GM21529 (cell line): ENCODE measurements around the gene CRLF1.
"Not testable (repeated sequence)": the region's sequence is repeated elsewhere in the genome, so short reads cannot be mapped to it uniquely, and the experiment has no call there.

ENCODE experiments used
- ATAC-seq: cut with Tn5 transposase; IDR thresholded peaks from one replicate; pipeline ENCODE4 v1.9.1; 2021; ENCODE audit not compliant: unreplicated experiment

CRLF1 gene

DNA sequence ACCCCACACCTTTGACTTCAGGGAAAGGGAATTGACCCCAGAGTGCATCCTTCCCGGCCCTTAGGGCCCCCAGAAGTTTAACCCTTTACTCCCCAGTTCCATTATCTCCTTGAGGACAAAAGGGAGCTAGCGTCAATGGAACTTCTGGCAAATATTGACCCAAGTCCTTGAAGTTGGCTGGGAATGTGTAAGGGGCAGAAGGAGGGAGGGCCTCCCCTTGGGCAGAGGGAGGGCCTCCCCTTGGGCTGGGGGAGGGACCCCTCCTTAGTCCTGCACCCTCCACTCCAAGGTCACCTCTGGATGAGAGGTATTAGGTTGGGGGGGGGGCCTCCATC, 3.1 kb upstream of the CRLF1 start:
- no peak for ATAC-seq

DNA sequence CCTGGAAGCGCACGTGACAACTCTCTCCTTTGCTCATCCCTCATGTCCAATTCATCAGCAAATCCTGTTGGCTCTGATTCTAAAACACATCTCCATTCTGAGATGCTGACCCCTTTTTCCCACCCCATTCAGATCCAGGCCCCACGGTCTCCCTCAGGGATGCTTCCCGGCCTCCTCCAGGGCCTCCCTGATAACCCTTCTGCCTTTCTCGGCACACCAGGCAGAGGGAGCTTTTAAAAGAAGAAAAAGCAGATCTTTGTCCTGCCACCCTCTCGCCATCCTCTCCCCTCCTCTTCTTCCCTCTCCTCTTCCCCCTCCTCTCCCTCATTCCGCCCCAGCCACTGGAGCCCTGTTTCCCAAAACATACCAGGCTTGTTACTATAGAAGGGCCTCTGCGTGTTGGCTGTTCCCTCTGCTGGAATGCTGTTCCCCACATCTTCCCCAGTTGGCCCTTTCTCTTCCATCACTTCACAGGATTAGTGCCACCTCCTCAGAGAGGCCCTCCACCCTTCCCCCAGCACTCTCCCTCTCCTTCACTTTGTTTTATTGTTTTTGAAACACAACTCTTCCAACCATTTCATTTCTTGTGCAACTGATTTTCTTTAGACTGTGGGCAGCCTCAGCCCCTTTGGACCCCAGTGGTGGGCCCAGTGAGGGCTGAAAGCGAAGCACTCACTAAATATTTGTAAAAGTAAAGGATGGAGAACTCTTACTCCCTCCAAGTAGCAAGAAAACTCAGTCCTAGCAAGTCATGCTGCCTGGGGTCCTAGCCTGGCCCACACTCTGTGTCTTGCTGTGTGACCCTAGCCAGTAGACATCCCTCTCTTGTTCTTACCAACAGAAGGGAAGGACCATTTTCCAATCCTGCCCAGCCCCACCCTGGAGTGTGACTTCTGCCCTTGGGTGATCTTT, 2.5 kb upstream of the CRLF1 start:
- no peak for ATAC-seq

DNA sequence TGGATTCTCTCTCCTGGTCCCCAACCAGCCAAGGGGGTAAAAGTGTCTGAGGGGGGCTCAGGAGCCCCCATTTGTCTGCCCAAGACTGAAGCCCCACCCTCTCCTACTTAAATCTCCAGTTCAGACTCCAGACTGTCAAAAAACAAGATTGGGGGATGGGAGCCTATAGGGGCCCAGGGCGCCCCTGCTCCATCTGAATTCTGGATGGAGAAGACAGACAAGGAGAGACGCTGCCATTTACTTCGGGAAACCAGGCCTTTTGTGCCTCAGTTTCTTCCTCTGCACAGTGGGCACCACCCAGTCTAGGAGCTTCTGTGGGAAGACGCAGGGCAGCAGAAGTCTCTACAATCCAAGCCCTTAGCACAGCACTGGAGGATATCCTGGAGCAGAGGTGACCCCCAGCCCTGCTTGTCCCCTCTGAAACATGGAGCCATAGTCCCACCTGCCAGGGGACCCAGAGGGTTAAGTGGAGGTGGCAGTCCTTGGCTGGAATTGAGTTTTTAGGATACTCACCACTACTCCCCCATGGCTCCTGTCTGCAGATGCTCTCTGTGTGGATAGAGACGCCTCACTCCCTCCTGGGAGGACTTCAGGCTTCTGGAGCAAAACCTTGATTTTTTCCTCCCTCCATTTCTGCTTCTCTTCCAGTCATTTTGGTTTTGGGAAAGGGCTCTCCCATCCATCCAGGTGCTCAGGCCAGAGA, 1.7 kb upstream of the CRLF1 start:
- ATAC-seq = no peak

DNA sequence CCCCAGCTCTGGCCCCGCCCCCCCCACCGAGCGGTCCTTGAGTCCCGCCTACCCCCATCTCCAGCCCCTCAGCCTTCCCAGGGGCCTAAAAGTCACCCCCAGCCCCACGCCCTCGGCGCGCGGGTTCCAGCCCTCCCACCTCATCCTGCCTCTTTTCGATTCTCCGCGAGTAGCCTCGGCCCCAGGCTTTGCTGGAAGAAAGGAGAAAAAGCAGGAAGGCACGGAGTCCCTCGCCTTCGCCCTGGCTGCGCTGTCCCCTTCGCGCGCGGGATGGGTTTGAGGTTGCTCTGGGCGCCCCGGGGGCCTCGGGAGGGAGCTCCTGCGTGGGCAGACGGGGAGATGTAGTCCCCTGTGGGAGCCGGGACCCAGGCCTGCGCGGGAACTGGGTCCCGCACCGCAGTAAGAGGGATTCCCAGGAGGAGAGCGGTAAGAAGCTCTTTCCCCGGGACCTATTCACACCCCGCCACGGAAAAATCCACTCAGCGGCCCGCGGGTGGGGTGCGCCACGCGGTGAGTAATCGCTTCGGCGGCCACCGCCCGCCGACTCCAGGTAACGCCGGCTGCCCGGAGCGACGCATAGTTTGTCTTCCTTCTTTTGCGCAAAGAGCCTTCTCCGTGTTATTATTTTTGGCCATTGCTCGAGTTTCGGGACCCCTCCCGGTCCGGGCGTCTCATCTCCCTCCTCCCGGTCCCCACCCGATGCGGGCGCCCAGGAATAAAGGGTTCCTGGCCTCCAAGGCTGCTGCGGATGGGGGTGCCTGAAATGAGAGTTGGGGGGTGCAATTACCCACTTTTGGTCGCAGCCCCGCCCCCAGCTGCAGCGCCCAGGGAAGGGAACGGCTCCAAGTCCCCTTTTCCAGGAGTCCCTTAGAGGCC, 865 bp upstream of the CRLF1 start:
- no peak for ATAC-seq

DNA sequence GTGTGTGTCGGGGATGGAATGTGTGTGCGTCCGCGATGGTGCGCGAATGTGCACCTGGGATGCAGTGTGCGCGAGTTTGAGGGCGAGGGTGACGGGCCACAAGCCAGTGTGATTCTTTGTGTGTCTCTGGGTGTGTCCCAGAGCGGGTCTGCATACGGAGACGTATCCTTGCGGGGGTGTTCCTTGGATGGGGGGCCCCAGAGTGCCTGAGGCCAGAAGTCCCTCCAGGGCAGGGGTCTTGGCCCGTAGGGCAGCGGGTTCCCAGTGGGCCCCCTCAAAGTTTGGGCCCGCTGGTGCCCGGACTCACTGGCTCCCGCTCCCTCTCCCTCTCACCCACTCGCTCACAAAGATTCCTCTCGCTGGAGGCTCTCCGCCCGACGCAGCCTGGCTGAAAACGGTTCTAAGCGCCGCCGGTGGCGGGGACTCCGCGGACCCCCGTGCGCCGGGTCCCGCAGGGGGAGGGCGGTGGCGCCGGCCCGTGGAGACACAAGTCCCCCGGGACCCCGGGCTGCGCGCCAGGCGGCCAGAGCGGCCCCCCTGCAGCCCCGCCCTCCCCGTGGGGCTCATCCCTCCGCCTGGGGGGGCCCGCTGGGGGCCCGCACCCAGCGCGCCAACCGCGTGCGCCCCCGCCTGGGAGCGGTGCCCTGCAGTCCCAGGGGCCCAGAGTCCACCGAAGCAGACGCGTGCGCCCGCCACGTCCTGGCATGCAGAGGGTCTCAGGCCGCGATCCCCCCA, 886 bp downstream of the CRLF1 start:
- no peak for ATAC-seq

DNA sequence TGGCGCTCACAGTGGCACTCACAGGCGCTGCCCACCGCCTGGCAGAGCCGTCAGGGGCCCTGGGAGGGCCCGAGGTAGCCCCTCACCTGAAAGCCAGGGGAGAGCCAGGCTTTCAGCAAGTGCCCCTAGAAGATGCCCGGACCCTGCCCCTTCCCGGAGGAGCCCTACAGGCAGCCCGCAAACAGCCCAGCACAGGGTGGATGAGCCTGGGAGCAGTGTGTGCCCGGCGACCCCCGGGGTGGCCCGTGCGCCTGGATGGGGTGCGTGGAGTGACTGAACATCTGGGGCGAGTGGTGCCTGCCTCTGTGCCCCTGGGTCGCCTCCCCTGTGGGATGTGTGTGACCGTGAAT, 1.4 kb downstream of the CRLF1 start:
- no peak for ATAC-seq

DNA sequence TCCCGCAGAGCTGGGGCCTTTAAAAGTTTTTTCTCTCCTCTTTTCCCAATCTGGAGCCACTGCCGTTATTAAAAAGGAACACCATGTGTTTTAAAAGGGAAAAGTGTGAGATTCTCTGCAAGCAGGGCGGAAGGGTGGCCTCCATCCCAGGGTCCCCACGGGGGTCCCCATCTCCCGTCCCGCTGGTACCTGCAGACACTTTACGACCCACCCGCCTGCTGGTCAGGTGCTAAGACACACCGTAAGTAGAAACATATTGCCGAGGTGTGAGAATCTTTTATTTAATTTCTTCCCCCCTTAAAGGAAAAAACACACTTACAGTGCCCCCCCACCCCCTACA, 1.8 kb downstream of the CRLF1 start:
- no peak for ATAC-seq

DNA sequence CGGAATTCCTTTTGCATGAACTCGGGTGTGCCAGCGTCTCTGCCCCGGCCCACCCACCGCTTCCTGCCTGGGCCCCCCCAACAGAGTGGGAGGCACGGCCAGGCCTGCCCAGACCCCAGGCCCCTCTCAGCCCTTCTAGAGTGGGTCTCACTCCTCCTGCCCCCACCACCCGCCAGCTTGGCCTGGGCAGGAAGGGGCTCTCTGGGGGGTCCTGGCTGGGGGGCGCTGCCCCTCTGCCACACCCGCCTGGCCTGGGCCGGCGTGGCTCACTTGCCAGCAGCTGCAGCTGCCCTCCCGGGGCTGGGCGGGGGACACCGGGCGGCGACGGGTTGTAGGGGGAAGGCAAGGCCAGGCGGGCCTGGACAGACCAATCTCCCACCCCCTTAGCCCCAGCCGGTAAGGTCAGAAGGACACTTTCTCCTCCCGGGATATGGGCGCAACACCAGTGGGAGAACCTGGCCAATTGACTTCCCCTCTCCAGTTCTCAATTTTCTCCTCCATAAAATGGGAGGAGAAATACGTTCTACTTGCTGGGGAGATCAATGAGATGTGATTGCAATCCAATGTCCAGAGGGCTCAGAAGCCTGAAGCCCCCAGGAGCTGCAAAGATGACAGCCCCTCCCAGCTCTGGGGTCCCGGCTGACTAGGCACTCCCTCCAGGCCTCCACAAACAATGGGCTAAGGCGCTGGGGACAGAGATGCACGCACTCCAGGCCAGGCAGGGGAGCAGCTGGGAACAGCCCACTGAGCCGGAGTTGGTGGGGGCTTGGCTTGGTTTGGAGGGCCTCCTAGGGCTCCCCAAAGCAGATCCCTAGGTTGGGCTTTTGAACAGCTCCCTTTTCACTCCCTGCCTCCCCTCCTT, 2.4 kb downstream of the CRLF1 start:
- no peak for ATAC-seq

DNA sequence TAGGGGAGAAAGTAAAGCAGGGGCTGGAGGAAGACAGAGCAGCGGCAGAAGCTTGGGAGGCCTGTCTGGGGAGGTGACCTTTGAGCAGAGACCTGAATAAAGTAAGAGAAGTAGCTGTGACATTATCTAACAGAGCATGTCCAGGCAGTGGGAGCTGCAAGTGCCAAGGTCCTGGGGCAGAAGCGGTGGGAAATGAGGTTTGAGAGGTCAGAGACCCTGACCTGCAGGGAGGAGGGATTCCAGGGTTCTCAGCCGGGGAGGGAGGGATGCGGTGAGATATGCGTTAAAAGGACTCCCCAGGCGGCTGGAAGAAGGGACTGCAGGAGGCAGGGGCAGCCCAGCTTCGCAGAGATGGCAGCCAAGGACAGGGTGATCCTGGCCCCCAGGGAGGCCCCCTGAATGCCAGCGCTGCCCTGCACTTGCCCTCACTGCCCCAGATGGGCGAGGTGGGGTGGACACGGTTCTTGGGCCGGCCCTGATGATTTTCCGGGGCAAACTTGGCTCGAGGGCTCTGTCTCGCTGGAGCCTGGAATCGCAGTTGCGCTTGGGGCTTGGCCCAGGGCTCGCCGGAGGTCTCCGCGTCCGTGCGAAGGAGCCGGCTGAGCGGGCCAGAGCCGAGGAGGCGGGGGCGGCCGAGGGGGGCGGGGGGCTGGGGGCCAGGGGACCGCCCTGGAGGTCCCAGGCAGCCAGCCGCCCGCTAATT, 3.2 kb downstream of the CRLF1 start:
- no peak for ATAC-seq

DNA sequence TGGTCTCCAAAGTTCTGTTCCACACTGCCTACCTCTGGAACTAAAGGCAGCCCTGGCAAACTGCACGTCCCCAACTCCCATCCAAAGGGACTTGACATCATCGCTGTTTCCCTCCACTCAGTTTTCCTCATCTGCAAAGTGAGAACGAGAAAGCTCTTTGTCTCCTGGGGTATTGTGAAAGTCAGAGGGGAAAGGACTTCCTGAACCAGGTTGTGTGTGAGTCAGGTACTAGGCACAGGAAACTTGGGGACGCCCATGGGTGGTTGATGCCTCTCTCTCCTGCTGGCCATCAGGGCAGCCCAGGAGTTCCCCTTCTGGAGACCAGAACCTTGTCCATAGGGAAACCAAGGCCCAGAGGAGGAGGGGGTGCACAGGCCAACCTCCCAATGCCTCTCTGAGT, 4.7 kb downstream of the CRLF1 start:
- no peak for ATAC-seq

DNA sequence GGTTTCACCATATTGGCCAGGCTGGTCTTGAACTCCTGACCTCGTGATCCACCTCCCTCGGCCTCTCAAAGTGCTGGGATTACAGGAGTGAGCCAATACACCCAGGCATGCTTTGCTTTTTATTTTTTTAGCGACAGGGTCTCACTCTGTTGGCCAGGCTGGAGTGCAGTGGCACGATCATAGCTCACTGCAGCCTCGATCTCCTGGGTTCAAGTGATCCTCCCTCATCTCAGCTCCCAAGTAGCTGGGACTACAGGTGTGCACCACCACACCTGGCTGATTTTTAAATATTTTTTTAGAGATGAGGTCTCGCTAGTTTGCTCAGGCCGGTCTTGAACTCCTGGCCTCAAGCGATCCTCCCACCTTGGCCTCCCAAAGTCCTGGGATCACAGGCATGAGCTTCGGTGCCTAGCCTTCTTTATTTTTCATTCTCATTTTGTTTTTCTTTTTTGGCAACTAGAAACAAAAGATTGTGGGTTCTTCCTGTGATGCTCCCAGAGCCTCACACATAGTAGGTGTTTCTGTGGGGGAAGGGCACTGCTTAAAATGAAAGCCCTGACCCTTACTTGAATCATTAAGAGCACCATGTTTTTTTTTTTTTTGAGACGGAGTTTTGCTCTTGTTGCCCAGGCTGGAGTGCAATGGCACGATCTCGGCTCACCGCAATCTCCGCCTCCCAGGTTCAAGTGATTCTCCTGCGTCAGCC, 5.8 kb downstream of the CRLF1 start:
- not testable (repeated sequence) for ATAC-seq

DNA sequence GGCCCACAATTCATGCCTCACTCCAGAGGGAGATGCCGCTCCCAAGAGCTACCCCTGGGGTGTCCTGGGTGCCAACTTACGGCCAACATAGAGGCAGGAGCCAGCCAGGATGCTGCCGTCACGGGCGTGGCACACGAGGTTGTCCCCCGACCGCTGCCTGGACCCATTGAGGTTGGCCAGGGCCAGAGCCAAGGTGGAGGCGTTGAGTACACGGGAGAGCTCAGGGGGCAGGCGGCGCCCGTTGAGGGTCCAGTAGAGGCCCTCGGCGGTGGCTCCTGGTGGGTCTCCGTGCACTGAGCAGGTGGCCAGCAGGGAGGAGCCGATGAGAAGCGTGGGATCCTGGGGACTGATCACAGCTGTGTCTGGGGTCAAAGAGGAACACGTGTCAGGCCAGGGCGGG, 7.1 kb downstream of the CRLF1 start:
- ATAC-seq = no peak

DNA sequence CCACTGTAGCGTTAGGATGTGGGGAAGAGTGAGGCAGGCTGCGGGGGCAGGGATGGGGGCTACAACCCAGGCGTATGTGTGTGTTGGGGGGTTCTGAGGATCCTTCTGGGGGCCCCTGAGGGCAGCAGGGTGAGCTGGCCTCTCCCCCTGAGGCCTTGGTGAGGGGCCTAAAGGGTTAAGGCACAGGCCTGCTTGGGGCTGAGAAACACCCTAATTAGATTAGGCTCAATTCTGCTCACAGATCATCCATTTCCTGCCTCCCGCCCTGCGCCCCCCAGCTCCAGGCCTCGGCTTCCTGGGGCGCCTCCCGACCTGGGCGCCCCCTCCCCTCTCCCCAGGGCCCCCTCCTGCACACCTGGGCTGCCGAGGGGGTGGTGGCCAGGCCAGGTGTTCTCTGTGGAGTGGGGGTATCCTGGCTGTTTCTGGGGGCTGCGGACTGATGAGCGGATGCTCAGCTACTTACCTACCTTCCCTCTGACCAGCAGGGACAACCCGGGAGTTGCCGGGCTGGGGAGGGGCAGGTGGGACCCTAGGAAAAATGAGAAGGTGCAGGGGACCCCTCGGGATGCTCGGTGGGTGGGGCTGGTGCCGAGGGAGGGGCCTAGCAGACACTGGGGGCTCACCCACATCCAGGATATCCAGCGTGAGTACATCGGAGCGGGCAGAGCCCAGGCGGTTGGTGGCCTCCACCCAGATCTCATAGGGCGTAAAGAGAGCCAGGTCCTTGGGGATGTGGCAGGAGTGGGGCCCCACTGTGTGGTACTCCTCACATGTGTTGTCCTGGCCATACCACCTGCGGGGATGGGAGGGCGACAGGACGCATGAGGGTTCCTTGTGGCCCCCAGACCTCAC, 8.6 kb downstream of the CRLF1 start:
- no peak for ATAC-seq

DNA sequence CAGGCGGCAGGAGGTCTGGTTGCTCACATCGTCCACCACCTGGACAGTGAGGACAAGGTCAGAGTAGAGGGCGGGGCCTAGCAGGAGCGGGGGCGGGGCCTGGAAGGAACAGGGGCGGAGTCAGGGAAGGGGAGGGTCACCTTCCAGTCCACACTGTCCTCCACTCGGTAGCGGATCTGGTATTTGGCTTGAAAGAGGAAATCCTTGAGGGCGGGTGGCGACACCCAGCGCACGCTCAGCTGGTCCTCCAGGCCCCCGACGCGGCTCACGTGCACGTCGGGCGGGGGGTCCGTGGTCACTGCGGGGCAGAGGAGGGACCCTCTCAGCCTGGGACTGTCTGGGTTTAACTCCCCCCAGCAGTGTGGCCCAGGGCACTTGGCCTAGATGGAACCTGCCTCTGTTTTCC, 9.8 kb downstream of the CRLF1 start:
- ATAC-seq = no peak

DNA sequence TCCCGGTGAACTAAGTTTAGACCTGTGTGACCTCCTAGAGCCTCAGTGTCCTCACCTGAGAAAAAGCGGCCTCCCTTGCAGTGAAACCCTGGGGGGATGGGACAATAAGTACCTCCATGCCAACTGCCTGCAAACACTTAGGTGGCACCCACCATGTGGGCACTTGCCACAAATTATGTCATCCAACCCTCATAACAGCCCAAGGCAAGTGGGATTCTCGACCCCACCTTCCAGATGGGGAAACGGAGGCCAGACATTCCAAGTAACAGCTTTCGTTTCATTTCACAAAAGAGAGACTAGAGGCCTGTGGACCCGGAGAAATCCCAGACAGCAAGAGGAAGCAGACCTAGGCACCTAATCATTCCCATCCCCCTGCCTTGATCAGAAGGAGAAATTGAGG, 11.1 kb downstream of the CRLF1 start:
- no peak for ATAC-seq

DNA sequence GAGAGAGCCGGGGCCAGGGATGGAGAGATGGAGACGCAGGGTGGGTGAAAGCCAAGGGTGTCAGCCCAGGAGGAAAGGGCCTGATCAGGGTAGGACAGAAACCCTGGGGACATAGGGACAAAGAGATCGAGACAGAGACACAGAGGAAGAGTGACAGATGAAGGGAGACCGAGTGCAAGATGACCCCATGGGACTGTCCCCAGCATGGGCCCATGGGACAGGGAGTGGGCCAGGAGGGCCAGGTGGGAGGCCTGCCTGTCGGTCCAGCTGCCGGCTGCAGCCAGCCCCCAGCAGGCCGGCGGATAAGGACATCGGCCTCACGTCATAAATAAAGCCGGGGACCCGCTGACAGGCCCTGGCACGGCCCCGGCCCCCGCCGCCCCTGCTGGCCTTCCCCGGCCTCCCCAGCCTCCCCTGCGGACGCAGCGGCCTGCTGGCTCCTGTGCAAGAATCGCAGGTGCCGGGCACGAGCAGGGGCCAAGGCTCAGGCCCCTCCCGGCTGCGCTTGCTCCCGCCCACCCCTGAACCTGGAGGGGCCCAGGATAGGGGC, 11.7 kb downstream of the CRLF1 start:
- ATAC-seq = no peak

DNA sequence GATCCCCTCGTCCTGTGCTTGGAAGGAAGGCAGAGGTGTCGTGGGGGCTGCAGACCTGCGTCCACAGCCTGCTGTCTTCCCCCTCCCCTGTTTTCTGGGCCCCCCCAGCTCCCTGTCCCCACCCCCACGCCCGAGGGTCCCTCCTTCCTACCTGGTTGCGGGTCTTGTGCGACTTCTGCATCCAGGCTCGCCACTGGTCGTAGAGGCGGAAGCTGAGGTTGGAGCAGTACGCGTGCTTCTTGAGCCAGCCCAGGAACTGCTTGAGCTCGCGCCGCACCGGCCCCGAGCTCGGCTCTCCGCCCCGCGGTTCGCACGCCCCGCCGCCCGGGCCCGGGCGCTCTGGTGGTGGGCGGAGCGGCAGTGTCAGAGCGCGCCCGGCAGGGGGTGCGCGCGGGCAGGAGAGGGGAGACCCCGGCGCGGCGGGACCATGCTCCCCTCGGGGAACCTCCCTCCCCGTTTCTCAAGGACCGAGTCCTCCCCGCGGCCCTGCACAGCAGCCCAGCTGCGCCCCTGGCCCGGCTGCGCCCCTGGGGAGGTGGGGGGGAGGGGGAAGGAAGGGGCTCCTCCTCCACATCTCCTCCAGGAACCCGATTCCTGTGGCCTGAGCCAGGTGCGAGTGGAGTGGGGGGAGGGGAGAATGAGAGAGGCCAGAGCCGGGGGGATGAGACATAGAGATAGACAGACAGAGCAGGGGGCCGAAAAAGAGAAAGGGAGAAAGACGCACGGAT, 12.3 kb downstream of the CRLF1 start:
- no peak for ATAC-seq
